ENCODE data around the gene ZNF823. TPM values are rescaled to one million over a fixed set of nuclear protein-coding genes. Genes with fewer than 3 reads are reported as not detected.

Gene ZNF823
- total and polyA plus RNA-seq, 9 of the 15 experiments (the other 6 are each of a cell fraction or from before 2014, with no cell fraction given) = 4.0 to 13.4 (median 6.1) TPM

- no peak for TF ChIP-seq ZNF277 (CRISPR knock-in tag; IDR thresholded peaks at IDR 0.05; ENCODE audit: borderline replicate concordance)
- TF ChIP-seq ETS2 (tag; IDR thresholded peaks at IDR 0.05; ENCODE audit: borderline replicate concordance, poor library complexity, severe bottlenecking) = no peak
- no peak for TF ChIP-seq ZBTB43 (CRISPR knock-in tag; IDR thresholded peaks at IDR 0.05)
- no peak for TF ChIP-seq POU5F1 (IDR thresholded peaks at IDR 0.05; ENCODE audit: borderline replicate concordance, low read depth, low read length, partially characterized antibody)
- TF ChIP-seq AFF1 (IDR thresholded peaks at IDR 0.05; ENCODE audit: low read depth in 1 of 2, partially characterized antibody in 2 of 2) = no peak
- TF ChIP-seq POLR2B (IDR thresholded peaks at IDR 0.05; ENCODE audit: low read depth, partially characterized antibody) = peak; percentile 62
- TF ChIP-seq NFYB (IDR thresholded peaks at IDR 0.05; ENCODE audit: extremely low read depth, insufficient read length) = peak; percentile 98
- peak; percentile 85 to 88 for TF ChIP-seq NRF1 (conservative IDR thresholded peaks at IDR 0.05 in 1 of 2, IDR thresholded peaks at IDR 0.05 in 1 of 2)
- TF ChIP-seq E2F8 (IDR thresholded peaks at IDR 0.05; ENCODE audit: low read depth, partially characterized antibody) = no peak
- TF ChIP-seq KDM2B (CRISPR knock-in tag; IDR thresholded peaks at IDR 0.05) = no peak
- TF ChIP-seq ATF1 (CRISPR knock-in tag; IDR thresholded peaks at IDR 0.05) = no peak
- peak; percentile 85 for TF ChIP-seq ATF1 (tag; IDR thresholded peaks at IDR 0.05)
- TF ChIP-seq BRCA1 (IDR thresholded peaks at IDR 0.05) = no peak
- no peak for TF ChIP-seq BRCA1 (CRISPR knock-in tag; IDR thresholded peaks at IDR 0.05)
- no peak for TF ChIP-seq ATF4 (CRISPR knock-in tag; IDR thresholded peaks at IDR 0.05)
- no peak for TF ChIP-seq SMC3 (conservative IDR thresholded peaks at IDR 0.05; ENCODE audit: insufficient read depth, low read depth, low read length)
These were observed at the start of gene ZNF823 (continued) for GRCh38 chr19:11738746-11739620.

All from K562 (cell line).